ENCODE data around the gene TBL1XR1.
A peak's percentile ranks its signal among the peaks of the same experiment; 100 is the strongest.

TBL1XR1 gene

GRCh38 chr3:177106184-177106583 is 91.1 kb downstream of the TBL1XR1 start:
- no peak for DNase-seq

DNA sequence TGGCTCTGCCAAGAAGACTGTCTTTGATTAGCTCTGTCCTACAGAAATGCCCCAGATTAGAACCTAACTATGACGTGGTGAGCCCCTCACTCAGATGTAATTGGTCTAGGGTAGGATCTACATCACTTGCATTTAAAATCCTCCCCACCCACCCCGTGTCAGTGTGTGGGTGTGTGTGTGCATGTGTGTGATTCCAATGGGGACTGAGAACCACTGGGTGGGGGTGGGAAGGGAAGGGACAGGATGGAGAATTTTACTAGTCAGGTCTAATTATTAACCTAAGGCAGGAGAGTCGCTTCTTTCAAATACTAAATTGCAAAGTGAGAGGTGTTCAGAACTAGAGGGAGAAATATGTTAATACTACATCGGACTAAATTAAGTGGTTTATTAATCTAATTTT is 91.7 kb downstream of the TBL1XR1 start:
- DNase-seq, result no peak

DNA sequence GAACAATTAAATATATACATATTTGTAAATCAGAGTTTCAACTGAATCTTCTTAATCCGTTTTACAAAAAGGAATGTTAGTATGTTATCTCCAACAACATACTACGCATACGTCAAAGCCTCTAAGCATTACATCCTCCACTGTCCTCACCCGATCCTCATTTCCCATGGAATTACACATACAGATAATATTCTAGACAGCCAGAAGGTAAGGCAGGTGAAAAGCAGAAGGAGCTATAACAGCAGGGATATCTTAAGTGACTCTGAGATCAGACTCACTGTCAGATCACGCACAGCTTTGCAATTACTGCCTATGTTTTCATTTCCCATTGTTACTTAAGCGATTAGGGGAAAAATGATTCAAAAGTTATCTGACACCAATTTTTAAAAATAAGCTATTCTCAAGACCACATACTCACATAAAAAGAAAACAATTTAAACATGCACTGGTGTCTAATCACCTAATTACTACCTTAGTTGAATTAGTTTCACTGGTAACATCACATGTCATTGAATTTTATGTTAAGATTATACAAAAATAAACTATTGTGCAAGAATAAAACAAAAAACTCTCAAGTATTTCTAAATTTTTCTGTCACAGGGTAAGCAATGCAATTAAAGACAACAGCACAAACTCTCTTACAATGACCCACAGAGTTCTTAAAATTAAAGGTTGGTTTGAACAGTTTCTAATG is 92.8 kb downstream of the TBL1XR1 start:
- DNase-seq, result no peak

- DNase-seq, result peak; percentile 22
Measured at GRCh38 chr3:177102553-177102952, 94.7 kb downstream of the TBL1XR1 start.

- DNase-seq, result no peak
Measured at GRCh38 chr3:177098551-177098950, 98.7 kb downstream of the TBL1XR1 start.

GRCh38 chr3:177096615-177097014 is 100.7 kb downstream of the TBL1XR1 start:
- no peak for DNase-seq

DNA sequence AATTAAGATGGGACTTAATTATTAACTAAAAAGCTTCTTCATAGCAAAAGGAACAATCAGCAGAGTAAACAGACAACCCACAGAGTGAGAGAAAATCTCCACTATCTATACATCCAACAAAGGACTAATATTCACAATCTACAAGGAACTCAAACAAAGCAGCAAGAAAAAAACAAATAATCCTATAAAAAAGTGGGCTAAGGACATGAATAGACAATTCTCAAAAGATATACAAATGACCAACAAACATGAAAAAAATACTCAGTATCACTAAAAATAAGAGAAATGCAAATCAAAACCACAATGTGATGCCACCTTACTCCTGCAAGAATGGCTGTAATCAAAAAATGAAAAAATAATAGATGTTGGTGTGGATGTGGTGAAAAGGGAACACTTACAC is 103.3 kb downstream of the TBL1XR1 start:
- no peak for DNase-seq

DNA sequence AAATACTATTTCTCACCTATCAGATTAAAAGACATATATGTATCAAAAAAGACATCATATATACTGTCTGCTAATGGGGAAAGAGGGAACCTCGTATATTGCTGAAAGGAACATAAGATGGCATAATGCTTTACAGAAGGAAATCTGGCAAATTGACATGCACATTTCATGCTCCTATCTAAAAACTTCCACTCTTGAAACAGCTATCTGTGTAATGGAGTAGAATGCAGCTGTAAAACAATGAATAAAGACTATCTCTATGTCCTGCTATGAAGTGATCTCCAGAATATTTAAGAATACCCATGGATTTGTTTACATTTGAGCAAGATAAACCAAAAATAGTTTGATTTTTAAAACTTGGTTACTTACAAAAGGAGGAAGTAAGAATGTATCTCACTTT is 107.4 kb downstream of the TBL1XR1 start:
- no peak for DNase-seq

GRCh38 chr3:177089110-177089509 is 108.2 kb downstream of the TBL1XR1 start:
- DNase-seq, result no peak

GRCh38 chr3:177085794-177086193 is 111.5 kb downstream of the TBL1XR1 start:
- DNase-seq, result no peak

GRCh38 chr3:177084616-177085015 is 112.7 kb downstream of the TBL1XR1 start:
- DNase-seq, result no peak

GRCh38 chr3:177080122-177080521 is 117.2 kb downstream of the TBL1XR1 start:
- DNase-seq, result no peak

DNA sequence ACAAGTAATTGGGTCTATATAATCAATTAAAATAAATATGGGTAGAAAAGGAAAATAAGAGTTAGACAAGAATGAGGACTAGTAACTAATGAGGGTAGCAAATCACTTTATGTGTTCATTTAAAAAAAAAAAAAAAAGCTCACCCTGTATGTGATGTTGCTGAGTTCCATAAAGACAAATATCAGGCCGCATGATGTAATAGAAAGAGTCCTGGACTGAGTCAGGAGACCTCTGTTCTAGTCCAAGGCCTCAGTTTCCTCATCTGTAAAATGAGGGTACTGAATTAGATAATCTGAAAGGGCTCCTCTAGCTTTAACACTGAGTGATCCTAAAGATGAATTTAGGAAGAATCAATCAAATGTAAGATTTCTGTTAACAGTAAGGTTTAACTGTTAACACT is 117.6 kb downstream of the TBL1XR1 start:
- no peak for DNase-seq

- DNase-seq, result no peak
Measured at GRCh38 chr3:177071496-177072156, 125.7 kb downstream of the TBL1XR1 start.

GRCh38 chr3:177069514-177070329 is 127.6 kb downstream of the TBL1XR1 start:
- DNase-seq, result no peak

GRCh38 chr3:177068967-177069366 is 128.3 kb downstream of the TBL1XR1 start:
- no peak for DNase-seq

DNA sequence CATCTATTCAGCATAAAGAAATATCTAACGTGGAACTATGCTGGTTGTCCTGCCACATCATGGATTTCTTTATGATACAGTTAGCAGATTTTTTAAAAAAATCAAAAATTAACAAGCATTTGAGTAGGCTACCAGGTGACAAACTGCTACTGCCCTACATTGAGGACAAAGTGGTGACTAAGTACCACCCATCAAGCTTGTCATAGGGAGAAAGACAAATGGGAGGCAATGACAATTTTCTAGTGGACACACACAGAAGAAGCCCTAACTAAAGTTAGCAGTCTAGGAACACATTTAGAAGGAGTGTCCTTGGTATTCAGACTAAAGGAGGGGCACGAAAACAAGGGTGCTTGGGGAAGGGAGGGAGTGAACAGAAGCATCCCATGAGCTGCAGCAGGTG is 131.2 kb downstream of the TBL1XR1 start:
- no peak for DNase-seq

DNA sequence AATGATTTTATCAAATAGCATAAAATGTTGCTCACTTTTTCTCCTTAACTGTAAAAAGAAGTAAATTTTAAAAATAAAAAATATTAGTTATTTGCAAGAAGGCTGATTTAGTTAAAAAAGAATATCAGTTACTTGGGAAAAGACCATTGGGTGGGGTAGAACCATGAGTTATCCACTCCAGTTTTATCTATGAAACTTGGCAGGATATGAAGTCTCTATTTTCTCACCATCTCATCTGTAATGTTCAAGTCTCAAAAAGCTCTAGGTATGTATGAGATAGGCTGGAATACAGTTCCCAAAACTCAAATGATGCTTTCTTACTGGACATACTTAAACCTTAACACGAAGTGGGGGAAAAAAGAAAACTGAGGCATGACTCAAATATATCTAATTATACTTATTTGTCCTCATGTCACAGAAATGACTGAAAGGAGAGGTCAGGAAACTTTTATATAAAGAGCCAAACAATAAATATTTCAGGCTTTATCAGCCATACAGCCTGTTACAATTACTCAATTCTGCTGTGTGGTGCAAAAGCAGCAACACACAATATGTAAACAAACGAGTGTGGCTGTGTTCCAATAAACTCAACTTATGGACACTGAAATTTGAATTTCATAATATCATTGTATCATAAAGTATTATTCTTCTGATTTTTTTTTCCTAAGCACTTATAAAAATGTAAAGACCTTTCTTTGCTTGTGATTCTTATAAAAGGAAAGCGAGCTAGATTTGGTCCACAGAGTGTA is 131.8 kb downstream of the TBL1XR1 start:
- DNase-seq, result peak; percentile 45

DNA sequence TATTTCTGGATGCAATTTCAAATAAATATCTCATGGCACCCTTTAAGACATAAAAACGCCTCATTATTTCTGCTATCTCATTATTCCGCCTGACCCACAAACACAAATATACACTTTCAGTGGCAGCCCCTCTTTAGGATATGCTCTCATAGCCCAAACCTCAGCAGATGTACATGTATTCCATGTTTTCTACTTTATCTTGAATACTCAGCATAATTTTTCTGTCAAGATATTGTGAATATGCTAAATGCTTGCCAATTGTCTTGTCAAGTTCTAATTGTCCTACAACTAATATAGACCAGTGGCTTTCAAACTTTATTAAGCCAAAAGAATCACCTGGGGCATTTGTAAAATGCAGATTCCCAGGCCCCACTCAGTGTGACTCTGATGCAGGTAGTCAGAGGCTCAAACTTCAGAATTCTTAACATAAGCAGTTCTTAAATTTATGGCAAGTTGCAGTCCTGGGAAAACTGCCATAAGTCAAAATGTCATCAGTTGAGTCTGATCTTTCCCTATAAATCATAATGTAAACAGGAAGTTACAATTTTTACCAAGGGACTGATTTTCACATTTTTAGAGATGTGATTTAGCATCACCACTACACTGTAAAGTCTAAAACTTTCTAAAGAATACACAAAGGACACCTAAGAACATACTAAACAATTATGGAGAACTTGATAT is 135.1 kb downstream of the TBL1XR1 start:
- no peak for DNase-seq

GRCh38 chr3:177061369-177061768 is 135.9 kb downstream of the TBL1XR1 start:
- no peak for DNase-seq

- DNase-seq, result no peak
Measured at GRCh38 chr3:177060492-177060891, 136.8 kb downstream of the TBL1XR1 start.

- no peak for DNase-seq
Measured at GRCh38 chr3:177058648-177059047, 138.6 kb downstream of the TBL1XR1 start.

- no peak for DNase-seq
Measured at GRCh38 chr3:177057768-177058167, 139.5 kb downstream of the TBL1XR1 start.

Measured in hematopoietic multipotent progenitor cell treated with erythropoietin and hydrocortisone succinate and interleukin-3 and kit ligand, for 8 days (in vitro differentiated cells).